HEK293 (cell line): ENCODE data around the gene CROCC.

ENCODE experiments used
- GLIS1 ChIP-seq: fragments of 450-650 bp; formaldehyde crosslinking; IDR thresholded peaks from 2 replicates; pipeline ENCODE4 v1.5.1; 2016; ENCODE audit warnings: missing biosample characterization, missing genetic modification characterization
- GLIS2 ChIP-seq: fragments of 450-650 bp; formaldehyde crosslinking; IDR thresholded peaks from 2 replicates; pipeline ENCODE4 v1.5.1; 2016; ENCODE audit warnings: missing biosample characterization, missing genetic modification characterization
- HIC1 ChIP-seq: fragments of 450-650 bp; formaldehyde crosslinking; IDR thresholded peaks from 2 replicates; pipeline ENCODE4 v1.5.1; 2016; ENCODE audit warnings: missing biosample characterization, missing genetic modification characterization
- OSR2 ChIP-seq: fragments of 450-650 bp; formaldehyde crosslinking; IDR thresholded peaks from 2 replicates; pipeline ENCODE4 v1.5.1; 2016; ENCODE audit warnings: missing biosample characterization, missing genetic modification characterization
- SP7 ChIP-seq: fragments of 450-650 bp; formaldehyde crosslinking; IDR thresholded peaks from 2 replicates; pipeline ENCODE4 v1.5.1; 2016; ENCODE audit warnings: missing biosample characterization, missing genetic modification characterization
- YY1 ChIP-seq: fragments of 450-650 bp; formaldehyde crosslinking; IDR thresholded peaks from 2 replicates; pipeline ENCODE4 v1.5.1; 2018; ENCODE audit warnings: missing biosample characterization, missing genetic modification characterization
- ZBTB20 ChIP-seq: fragments of 450-650 bp; formaldehyde crosslinking; IDR thresholded peaks from 2 replicates; pipeline ENCODE4 v1.5.1; 2016; ENCODE audit warnings: missing biosample characterization, missing genetic modification characterization
- ZFP69B ChIP-seq: fragments of 450-650 bp; formaldehyde crosslinking; IDR thresholded peaks from 2 replicates; pipeline ENCODE4 v1.5.1; 2016; ENCODE audit warnings: missing biosample characterization, missing genetic modification characterization
- ZIC2 ChIP-seq: fragments of 450-650 bp; formaldehyde crosslinking; IDR thresholded peaks from 2 replicates; pipeline ENCODE4 v1.5.1; 2016; ENCODE audit warnings: missing biosample characterization, missing genetic modification characterization
- ZNF121 ChIP-seq: fragments of 450-650 bp; formaldehyde crosslinking; IDR thresholded peaks from 2 replicates; pipeline ENCODE4 v1.5.1; 2016; ENCODE audit warnings: missing biosample characterization, missing genetic modification characterization
- ZNF169 ChIP-seq: fragments of 450-650 bp; formaldehyde crosslinking; IDR thresholded peaks from 2 replicates; pipeline ENCODE4 v1.5.1; 2016; ENCODE audit warnings: missing biosample characterization, missing genetic modification characterization
- ZNF184 ChIP-seq: fragments of 450-650 bp; IDR thresholded peaks from 2 replicates; pipeline ENCODE4 v1.5.1; 2018; ENCODE audit warnings: missing biosample characterization, mild to moderate bottlenecking, missing genetic modification characterization
- ZNF26 ChIP-seq: fragments of 450-650 bp; formaldehyde crosslinking; IDR thresholded peaks from 2 replicates; pipeline ENCODE4 v1.5.1; 2016; ENCODE audit warnings: missing biosample characterization, missing genetic modification characterization
- ZNF366 ChIP-seq: fragments of 450-650 bp; formaldehyde crosslinking; conservative IDR thresholded peaks from 2 replicates; pipeline ENCODE4 v1.5.1; 2016; ENCODE audit warnings: missing biosample characterization, missing genetic modification characterization
- ZNF37A ChIP-seq: fragments of 450-650 bp; IDR thresholded peaks from 2 replicates; pipeline ENCODE4 v1.5.1; 2018; ENCODE audit warnings: missing biosample characterization, missing genetic modification characterization
- ZNF394 ChIP-seq: fragments of 450-650 bp; formaldehyde crosslinking; IDR thresholded peaks from 2 replicates; pipeline ENCODE4 v1.5.1; 2016; ENCODE audit warnings: missing biosample characterization, missing genetic modification characterization, mild to moderate bottlenecking, moderate library complexity, borderline replicate concordance
- ZNF48 ChIP-seq: fragments of 450-650 bp; formaldehyde crosslinking; IDR thresholded peaks from 2 replicates; pipeline ENCODE4 v1.5.1; 2016; ENCODE audit warnings: missing biosample characterization, missing genetic modification characterization
- ZNF639 ChIP-seq: fragments of 450-650 bp; formaldehyde crosslinking; IDR thresholded peaks from 2 replicates; pipeline ENCODE4 v1.5.1; 2016; ENCODE audit warnings: missing biosample characterization, missing genetic modification characterization
- ZNF660 ChIP-seq: fragments of 450-650 bp; IDR thresholded peaks from 2 replicates; pipeline ENCODE4 v1.5.1; 2018; ENCODE audit warnings: missing biosample characterization, mild to moderate bottlenecking, missing genetic modification characterization
- ZNF670 ChIP-seq: fragments of 450-650 bp; formaldehyde crosslinking; IDR thresholded peaks from 2 replicates; pipeline ENCODE4 v1.5.1; 2016; ENCODE audit warnings: missing biosample characterization, missing genetic modification characterization, low read depth
- ZNF792 ChIP-seq: fragments of 450-650 bp; formaldehyde crosslinking; IDR thresholded peaks from 2 replicates; pipeline ENCODE4 v1.5.1; 2016; ENCODE audit warnings: missing biosample characterization, missing genetic modification characterization
- TF ChIP-seq, protein P1 (sequence below): fragments of 450-650 bp; formaldehyde crosslinking; optimal IDR thresholded peaks from 2 replicates; pipeline ENCODE3; 2016; ENCODE audit warnings: missing biosample characterization, mild to moderate bottlenecking, missing genetic modification characterization
- TF ChIP-seq, protein P2 (sequence below): fragments of 450-650 bp; formaldehyde crosslinking; IDR thresholded peaks from 2 replicates; pipeline ENCODE4 v1.5.1; 2016; ENCODE audit warnings: missing biosample characterization, missing genetic modification characterization
- TF ChIP-seq, protein P3 (sequence below): fragments of 450-650 bp; formaldehyde crosslinking; IDR thresholded peaks from 2 replicates; pipeline ENCODE4 v1.5.1; 2017; ENCODE audit warnings: missing biosample characterization, missing genetic modification characterization
- TF ChIP-seq, protein P4 (sequence below): fragments of 450-650 bp; formaldehyde crosslinking; IDR thresholded peaks from 2 replicates; pipeline ENCODE4 v1.5.1; 2016; ENCODE audit warnings: missing biosample characterization, missing genetic modification characterization
- TF ChIP-seq, protein P5 (sequence below): fragments of 450-650 bp; formaldehyde crosslinking; IDR thresholded peaks from 2 replicates; pipeline ENCODE4 v1.5.1; 2017; ENCODE audit warnings: missing biosample characterization, missing genetic modification characterization

The CROCC gene

GRCh38 chr1:16967095-16967575 is 45.4 kb downstream of the CROCC start (continued):
- TF ChIP-seq, protein P1, sequence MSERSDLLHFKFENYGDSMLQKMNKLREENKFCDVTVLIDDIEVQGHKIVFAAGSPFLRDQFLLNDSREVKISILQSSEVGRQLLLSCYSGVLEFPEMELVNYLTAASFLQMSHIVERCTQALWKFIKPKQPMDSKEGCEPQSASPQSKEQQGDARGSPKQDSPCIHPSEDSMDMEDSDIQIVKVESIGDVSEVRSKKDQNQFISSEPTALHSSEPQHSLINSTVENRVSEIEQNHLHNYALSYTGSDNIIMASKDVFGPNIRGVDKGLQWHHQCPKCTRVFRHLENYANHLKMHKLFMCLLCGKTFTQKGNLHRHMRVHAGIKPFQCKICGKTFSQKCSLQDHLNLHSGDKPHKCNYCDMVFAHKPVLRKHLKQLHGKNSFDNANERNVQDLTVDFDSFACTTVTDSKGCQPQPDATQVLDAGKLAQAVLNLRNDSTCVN: no peak
- TF ChIP-seq ZNF26 (tag by site-specific recombination) (no peak), ZFP69B (tag by site-specific recombination) (peak; percentile 64; the same call in 1 of the 2 replicates), ZBTB20 (tag by site-specific recombination) (peak; percentile 78), ZNF639 (tag by site-specific recombination) (0 out of 2 replicates have a peak, but pooled peaks have one; percentile 17), OSR2 (tag by site-specific recombination) (no peak), YY1 (no peak), ZNF48 (tag by site-specific recombination) (no peak), ZNF37A (tag by site-specific recombination) (no peak), ZNF394 (peak; percentile 37; the same call in 1 of the 2 replicates), ZNF184 (tag by site-specific recombination) (no peak), ZNF792 (no peak), ZNF660 (tag by site-specific recombination) (no peak), SP7 (tag by site-specific recombination) (0 out of 2 replicates have a peak, but pooled peaks have one; percentile 39), ZNF169 (tag by site-specific recombination) (no peak), HIC1 (peak; percentile 61), ZNF121 (tag by site-specific recombination) (no peak), GLIS1 (tag by site-specific recombination) (peak; percentile 87), ZNF366 (tag by site-specific recombination) (peak; percentile 63), ZNF670 (tag by site-specific recombination) (no peak), ZIC2 (tag by site-specific recombination) (peak; percentile 46), GLIS2 (peak; percentile 44)
- TF ChIP-seq, protein P2, sequence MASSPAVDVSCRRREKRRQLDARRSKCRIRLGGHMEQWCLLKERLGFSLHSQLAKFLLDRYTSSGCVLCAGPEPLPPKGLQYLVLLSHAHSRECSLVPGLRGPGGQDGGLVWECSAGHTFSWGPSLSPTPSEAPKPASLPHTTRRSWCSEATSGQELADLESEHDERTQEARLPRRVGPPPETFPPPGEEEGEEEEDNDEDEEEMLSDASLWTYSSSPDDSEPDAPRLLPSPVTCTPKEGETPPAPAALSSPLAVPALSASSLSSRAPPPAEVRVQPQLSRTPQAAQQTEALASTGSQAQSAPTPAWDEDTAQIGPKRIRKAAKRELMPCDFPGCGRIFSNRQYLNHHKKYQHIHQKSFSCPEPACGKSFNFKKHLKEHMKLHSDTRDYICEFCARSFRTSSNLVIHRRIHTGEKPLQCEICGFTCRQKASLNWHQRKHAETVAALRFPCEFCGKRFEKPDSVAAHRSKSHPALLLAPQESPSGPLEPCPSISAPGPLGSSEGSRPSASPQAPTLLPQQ (tag by site-specific recombination): peak; percentile 84
- TF ChIP-seq, protein P3, sequence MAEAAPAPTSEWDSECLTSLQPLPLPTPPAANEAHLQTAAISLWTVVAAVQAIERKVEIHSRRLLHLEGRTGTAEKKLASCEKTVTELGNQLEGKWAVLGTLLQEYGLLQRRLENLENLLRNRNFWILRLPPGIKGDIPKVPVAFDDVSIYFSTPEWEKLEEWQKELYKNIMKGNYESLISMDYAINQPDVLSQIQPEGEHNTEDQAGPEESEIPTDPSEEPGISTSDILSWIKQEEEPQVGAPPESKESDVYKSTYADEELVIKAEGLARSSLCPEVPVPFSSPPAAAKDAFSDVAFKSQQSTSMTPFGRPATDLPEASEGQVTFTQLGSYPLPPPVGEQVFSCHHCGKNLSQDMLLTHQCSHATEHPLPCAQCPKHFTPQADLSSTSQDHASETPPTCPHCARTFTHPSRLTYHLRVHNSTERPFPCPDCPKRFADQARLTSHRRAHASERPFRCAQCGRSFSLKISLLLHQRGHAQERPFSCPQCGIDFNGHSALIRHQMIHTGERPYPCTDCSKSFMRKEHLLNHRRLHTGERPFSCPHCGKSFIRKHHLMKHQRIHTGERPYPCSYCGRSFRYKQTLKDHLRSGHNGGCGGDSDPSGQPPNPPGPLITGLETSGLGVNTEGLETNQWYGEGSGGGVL (tag by site-specific recombination): peak; percentile 98
- TF ChIP-seq, protein P4, sequence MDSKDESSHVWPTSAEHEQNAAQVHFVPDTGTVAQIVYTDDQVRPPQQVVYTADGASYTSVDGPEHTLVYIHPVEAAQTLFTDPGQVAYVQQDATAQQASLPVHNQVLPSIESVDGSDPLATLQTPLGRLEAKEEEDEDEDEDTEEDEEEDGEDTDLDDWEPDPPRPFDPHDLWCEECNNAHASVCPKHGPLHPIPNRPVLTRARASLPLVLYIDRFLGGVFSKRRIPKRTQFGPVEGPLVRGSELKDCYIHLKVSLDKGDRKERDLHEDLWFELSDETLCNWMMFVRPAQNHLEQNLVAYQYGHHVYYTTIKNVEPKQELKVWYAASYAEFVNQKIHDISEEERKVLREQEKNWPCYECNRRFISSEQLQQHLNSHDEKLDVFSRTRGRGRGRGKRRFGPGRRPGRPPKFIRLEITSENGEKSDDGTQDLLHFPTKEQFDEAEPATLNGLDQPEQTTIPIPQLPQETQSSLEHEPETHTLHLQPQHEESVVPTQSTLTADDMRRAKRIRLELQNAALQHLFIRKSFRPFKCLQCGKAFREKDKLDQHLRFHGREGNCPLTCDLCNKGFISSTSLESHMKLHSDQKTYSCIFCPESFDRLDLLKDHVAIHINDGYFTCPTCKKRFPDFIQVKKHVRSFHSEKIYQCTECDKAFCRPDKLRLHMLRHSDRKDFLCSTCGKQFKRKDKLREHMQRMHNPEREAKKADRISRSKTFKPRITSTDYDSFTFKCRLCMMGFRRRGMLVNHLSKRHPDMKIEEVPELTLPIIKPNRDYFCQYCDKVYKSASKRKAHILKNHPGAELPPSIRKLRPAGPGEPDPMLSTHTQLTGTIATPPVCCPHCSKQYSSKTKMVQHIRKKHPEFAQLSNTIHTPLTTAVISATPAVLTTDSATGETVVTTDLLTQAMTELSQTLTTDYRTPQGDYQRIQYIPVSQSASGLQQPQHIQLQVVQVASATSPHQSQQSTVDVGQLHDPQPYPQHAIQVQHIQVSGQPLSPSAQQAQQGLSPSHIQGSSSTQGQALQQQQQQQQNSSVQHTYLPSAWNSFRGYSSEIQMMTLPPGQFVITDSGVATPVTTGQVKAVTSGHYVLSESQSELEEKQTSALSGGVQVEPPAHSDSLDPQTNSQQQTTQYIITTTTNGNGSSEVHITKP (tag by site-specific recombination): peak; percentile 89
- TF ChIP-seq, protein P5, sequence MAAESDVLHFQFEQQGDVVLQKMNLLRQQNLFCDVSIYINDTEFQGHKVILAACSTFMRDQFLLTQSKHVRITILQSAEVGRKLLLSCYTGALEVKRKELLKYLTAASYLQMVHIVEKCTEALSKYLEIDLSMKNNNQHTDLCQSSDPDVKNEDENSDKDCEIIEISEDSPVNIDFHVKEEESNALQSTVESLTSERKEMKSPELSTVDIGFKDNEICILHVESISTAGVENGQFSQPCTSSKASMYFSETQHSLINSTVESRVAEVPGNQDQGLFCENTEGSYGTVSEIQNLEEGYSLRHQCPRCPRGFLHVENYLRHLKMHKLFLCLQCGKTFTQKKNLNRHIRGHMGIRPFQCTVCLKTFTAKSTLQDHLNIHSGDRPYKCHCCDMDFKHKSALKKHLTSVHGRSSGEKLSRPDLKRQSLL (tag by site-specific recombination): no peak
